HCT116 (cell line): ENCODE measurements around the gene MYCL. TPM values are rescaled to one million over a fixed set of nuclear protein-coding genes. Genes with fewer than 3 reads are reported as not detected.

ENCODE experiments used
- ATAC-seq: fragments of 200-7000 bp; cut with Tn5 transposase; 2 replicates; pipeline ENCODE4 v1.9.1; 2020; ENCODE audit warnings: mild to moderate bottlenecking, moderate library complexity
- BruUV-seq: library from RNA; stranded (reverse); fragments of 400-500 nt; replicated peaks from 2 replicates; lab custom pipeline; 2021; lab: Mats Ljungman, UMichigan
- CTCF ChIA-PET: fragments of 300-600 bp; sonication (Branson Sonifier 250); formaldehyde crosslinking; loops from one replicate; lab custom pipeline; 2021; ENCODE audit warnings: antibody characterized with exemption; lab: Charles Lee
- POLR2A ChIA-PET: fragments of 300-600, 350-600 bp; sonication (Branson Sonifier 250); formaldehyde crosslinking; loops from one replicate; lab custom pipeline; 2021; ENCODE audit warnings: antibody characterized with exemption; lab: Charles Lee
- RAD21 ChIA-PET, 2 experiments: fragments of 300-600 bp; sonication (Branson Sonifier 250); formaldehyde crosslinking; loops; one replicate each; lab custom pipeline; 2023; ENCODE audit warnings: low total read pairs in 2 of 2; ENCODE audit not compliant: uncharacterized antibody in 2 of 2, unreplicated experiment in 2 of 2, low non-redundant PET in 1 of 2; lab: Charles Lee
- DNase-seq: peaks from one replicate; pipeline ENCODE4 v3.0.0-alpha.2; 2010; ENCODE audit warnings: low read depth, low spot score
- H2AFZ ChIP-seq: fragments of 200-600 bp; shearing (Covaris generic), sonication (generic); 2 replicates; pipeline ENCODE4 v1.6.1; 2017; ENCODE audit warnings: low read depth, mixed run types, mixed read lengths, antibody characterized with exemption, low read length; ENCODE audit not compliant: poor library complexity, severe bottlenecking
- H3K27ac ChIP-seq: 2 replicates; pipeline ENCODE4 v1.5.1; 2012; ENCODE audit warnings: low read depth, low read length
- H3K27me3 ChIP-seq: fragments of 200-600 bp; sonication (generic); 2 replicates; pipeline ENCODE4 v1.6.1; 2016; ENCODE audit warnings: mixed run types, low read length, mixed read lengths; ENCODE audit not compliant: insufficient read depth
- H3K36me3 ChIP-seq, 2 experiments: fragments of 200-500 bp in 1 of 2; fragments of 200-600 bp in 1 of 2; sonication (Bioruptor generic) in 1 of 2; sonication (generic) in 1 of 2; 2 replicates each; pipeline versions ENCODE4 v1.5.1 to v1.6.1; 2014 to 2016; ENCODE audit warnings: low read length in 2 of 2, inconsistent platforms in 1 of 2, mixed read lengths in 1 of 2, mixed run types in 1 of 2; ENCODE audit not compliant: insufficient read depth in 2 of 2, control insufficient read depth in 1 of 2
- H3K4me1 ChIP-seq, 2 experiments: fragments of 200-600 bp in 1 of 2; sonication (generic) in 1 of 2; 2 replicates each; pipeline versions ENCODE4 v1.5.1 to v1.6.1; 2012 to 2017; ENCODE audit warnings: low read length in 2 of 2, inconsistent platforms in 1 of 2, mild to moderate bottlenecking in 1 of 2, mixed read lengths in 1 of 2, mixed run types in 1 of 2, moderate library complexity in 1 of 2; ENCODE audit not compliant: insufficient read depth in 2 of 2, control insufficient read depth in 1 of 2
- H3K4me2 ChIP-seq: fragments of 200-600 bp; sonication (generic); 2 replicates; pipeline ENCODE4 v1.6.1; 2017; ENCODE audit warnings: mixed run types, low read length, mixed read lengths
- H3K4me3 ChIP-seq, 2 experiments: fragments of 200-600 bp in 1 of 2; sonication (generic) in 1 of 2; replicated peaks in 1 of 2; 2 replicates each; pipeline ENCODE4 v1.5.1; 2011 to 2016; ENCODE audit warnings: low read length in 2 of 2, control low read depth in 1 of 2, low read depth in 1 of 2, mild to moderate bottlenecking in 1 of 2, mixed read lengths in 1 of 2, mixed run types in 1 of 2
- H3K79me2 ChIP-seq: fragments of 200-600 bp; sonication (generic); 2 replicates; pipeline ENCODE4 v1.6.1; 2017; ENCODE audit warnings: mild to moderate bottlenecking, mixed run types, low read length, moderate library complexity, mixed read lengths; ENCODE audit not compliant: insufficient read depth
- H3K9ac ChIP-seq: fragments of 200-600 bp; sonication (generic); 2 replicates; pipeline ENCODE4 v1.6.1; 2016; ENCODE audit warnings: low read length, mixed read lengths
- H3K9me2 ChIP-seq: fragments of 200-600 bp; sonication (generic), shearing (Covaris generic); 2 replicates; pipeline ENCODE4 v1.6.1; 2017; ENCODE audit warnings: mixed run types, mild to moderate bottlenecking, moderate library complexity; ENCODE audit not compliant: insufficient read depth
- H3K9me3 ChIP-seq, 2 experiments: fragments of 200-500 bp in 1 of 2; fragments of 200-600 bp in 1 of 2; sonication (Bioruptor generic) in 1 of 2; sonication (generic) in 1 of 2; 2 replicates each; pipeline ENCODE4 v1.6.1; 2014 to 2017; ENCODE audit warnings: low read length in 2 of 2, mixed read lengths in 2 of 2, inconsistent platforms in 1 of 2, low read depth in 1 of 2, mild to moderate bottlenecking in 1 of 2, mixed run types in 1 of 2, moderate library complexity in 1 of 2; ENCODE audit not compliant: control insufficient read depth in 1 of 2, insufficient read depth in 1 of 2
- H4K20me1 ChIP-seq: fragments of 200-600 bp; sonication (generic), shearing (Covaris generic); 2 replicates; pipeline ENCODE4 v1.6.1; 2017; ENCODE audit warnings: mixed run types, mild to moderate bottlenecking, moderate library complexity; ENCODE audit not compliant: insufficient read depth
- POLR2AphosphoS5 ChIP-seq: IDR thresholded peaks from 2 replicates; pipeline ENCODE4 v1.6.1; 2011; ENCODE audit warnings: mild to moderate bottlenecking, low read depth, low read length, moderate library complexity
- SIN3A ChIP-seq: IDR thresholded peaks from 2 replicates; pipeline ENCODE4 v1.6.1; 2012; ENCODE audit warnings: low read depth
- SP1 ChIP-seq: IDR thresholded peaks from 2 replicates; pipeline ENCODE4 v1.6.1; 2012; ENCODE audit warnings: low read depth
- SRF ChIP-seq: IDR thresholded peaks from 2 replicates; pipeline ENCODE4 v1.6.1; 2012; ENCODE audit warnings: low read depth
- ZFX ChIP-seq: fragments of 450-650 bp; IDR thresholded peaks from 2 replicates; pipeline ENCODE4 v1.6.1; 2017
- intact Hi-C: fragments of 100-400 bp; cut with micrococcal nuclease; formaldehyde crosslinking; loops from 2 replicates; pipeline ENCODE4 v1.10.0; 2022
- total RNA-seq: library from RNA; stranded (reverse); gene quantifications from one replicate; pipeline ENCODE4 v1.2.1, GENCODE V29; 2021; ENCODE audit not compliant: unreplicated experiment
- TF ChIP-seq, protein P1 (sequence below), 3 experiments: fragments of 200-600 bp in 1 of 3; sonication (generic) in 1 of 3; IDR thresholded peaks in 2 of 3; conservative IDR thresholded peaks in 1 of 3; 2 replicates each; pipeline ENCODE4 v1.5.1; 2012 to 2017; ENCODE audit warnings: low read depth in 2 of 3, low read length in 2 of 3, antibody characterized with exemption in 1 of 3, borderline replicate concordance in 1 of 3, control low read depth in 1 of 3, mild to moderate bottlenecking in 1 of 3, mixed read lengths in 1 of 3, mixed run types in 1 of 3, moderate library complexity in 1 of 3; ENCODE audit not compliant: insufficient read depth in 1 of 3
- TF ChIP-seq, protein P2 (sequence below): IDR thresholded peaks from 2 replicates; pipeline ENCODE4 v1.6.1; 2012
- TF ChIP-seq, protein P3 (sequence below): IDR thresholded peaks from 2 replicates; pipeline ENCODE4 v1.6.1; 2011; ENCODE audit warnings: mild to moderate bottlenecking, low read length, moderate library complexity; ENCODE audit not compliant: insufficient replicate concordance; ENCODE audit errors: extremely low read depth

MYCL gene
- total RNA-seq, 1 experiment from 2014 or later, result 10.0 TPM

DNA sequence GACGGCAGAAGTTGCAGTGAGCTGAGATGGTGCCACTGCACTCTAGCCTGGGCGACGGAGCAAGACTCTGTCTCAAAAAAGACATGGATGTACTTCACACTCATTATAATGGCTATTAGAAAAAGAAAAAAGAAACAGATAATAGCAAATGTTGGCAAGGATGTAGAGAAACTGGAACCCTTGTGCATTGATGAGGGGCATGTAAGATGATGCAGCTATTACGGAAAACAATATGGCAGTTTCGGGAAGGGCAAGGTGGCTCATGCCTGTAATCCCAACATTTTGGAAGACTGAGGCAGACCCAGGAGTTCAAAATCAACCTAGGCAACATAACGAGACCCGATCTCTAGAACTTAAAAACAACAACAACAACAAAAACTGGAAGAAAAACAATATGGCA lies 40.7 kb downstream of the MYCL start:
- Histone ChIP-seq H3K4me2 (no peak overlapping the region), H3K9ac (no peak overlapping the region), H3K27ac (no peak overlapping the region), H3K4me1 (no peaks in the 10 kb centered on the region), H3K9me2 (no peaks in the 10 kb centered on the region), H3K27me3 (no peaks in the 10 kb centered on the region), H3K4me3 (no peak overlapping the region), H3K79me2 (peaks cover 96% of the 10 kb centered on the region), H4K20me1 (peaks cover 11% of the 10 kb centered on the region; the same call in 1 of the 2 replicates), H3K36me3 (peaks cover 6 to 12% of the 10 kb centered on the region in 2 experiments; a peak in 2 of 4 replicates), H3K9me3 (no peaks in the 10 kb centered on the region), H2AFZ (no peak overlapping the region)
- RAD21 ChIA-PET, result no interaction called here
- POLR2A ChIA-PET, result no interaction called here
- TF ChIP-seq SIN3A (no peak), POLR2AphosphoS5 (no peak), ZFX (no peak), SRF (no peak), SP1 (no peak)
- TF ChIP-seq, protein P1, sequence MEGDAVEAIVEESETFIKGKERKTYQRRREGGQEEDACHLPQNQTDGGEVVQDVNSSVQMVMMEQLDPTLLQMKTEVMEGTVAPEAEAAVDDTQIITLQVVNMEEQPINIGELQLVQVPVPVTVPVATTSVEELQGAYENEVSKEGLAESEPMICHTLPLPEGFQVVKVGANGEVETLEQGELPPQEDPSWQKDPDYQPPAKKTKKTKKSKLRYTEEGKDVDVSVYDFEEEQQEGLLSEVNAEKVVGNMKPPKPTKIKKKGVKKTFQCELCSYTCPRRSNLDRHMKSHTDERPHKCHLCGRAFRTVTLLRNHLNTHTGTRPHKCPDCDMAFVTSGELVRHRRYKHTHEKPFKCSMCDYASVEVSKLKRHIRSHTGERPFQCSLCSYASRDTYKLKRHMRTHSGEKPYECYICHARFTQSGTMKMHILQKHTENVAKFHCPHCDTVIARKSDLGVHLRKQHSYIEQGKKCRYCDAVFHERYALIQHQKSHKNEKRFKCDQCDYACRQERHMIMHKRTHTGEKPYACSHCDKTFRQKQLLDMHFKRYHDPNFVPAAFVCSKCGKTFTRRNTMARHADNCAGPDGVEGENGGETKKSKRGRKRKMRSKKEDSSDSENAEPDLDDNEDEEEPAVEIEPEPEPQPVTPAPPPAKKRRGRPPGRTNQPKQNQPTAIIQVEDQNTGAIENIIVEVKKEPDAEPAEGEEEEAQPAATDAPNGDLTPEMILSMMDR (IDR thresholded peaks at IDR 0.05 in 2 of 3, conservative IDR thresholded peaks at IDR 0.05 in 1 of 3; ENCODE audit: borderline replicate concordance in 1 of 3, insufficient read depth in 1 of 3, low read depth in 2 of 3, low read length in 2 of 3), result no peak
- TF ChIP-seq, protein P2, sequence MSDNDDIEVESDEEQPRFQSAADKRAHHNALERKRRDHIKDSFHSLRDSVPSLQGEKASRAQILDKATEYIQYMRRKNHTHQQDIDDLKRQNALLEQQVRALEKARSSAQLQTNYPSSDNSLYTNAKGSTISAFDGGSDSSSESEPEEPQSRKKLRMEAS, result no peak
- TF ChIP-seq, protein P3, sequence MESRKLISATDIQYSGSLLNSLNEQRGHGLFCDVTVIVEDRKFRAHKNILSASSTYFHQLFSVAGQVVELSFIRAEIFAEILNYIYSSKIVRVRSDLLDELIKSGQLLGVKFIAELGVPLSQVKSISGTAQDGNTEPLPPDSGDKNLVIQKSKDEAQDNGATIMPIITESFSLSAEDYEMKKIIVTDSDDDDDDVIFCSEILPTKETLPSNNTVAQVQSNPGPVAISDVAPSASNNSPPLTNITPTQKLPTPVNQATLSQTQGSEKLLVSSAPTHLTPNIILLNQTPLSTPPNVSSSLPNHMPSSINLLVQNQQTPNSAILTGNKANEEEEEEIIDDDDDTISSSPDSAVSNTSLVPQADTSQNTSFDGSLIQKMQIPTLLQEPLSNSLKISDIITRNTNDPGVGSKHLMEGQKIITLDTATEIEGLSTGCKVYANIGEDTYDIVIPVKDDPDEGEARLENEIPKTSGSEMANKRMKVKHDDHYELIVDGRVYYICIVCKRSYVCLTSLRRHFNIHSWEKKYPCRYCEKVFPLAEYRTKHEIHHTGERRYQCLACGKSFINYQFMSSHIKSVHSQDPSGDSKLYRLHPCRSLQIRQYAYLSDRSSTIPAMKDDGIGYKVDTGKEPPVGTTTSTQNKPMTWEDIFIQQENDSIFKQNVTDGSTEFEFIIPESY, result no peak
- intact Hi-C loops, result no loop called here
- DNase-seq (no peak), ATAC-seq (no peak)
- no TSS peak for BruUV-seq
- CTCF ChIA-PET, result no interaction called here
